Sigmoid colon (tissue), 4 donors: ENCODE measurements around the gene HSD17B11.

Source experiments
- CTCF ChIP-seq, 4 experiments: fragments of 450-650 bp in 3 of 4; fragments of 200-600 bp in 1 of 4; IDR thresholded peaks; one replicate each; pipeline ENCODE4 v1.5.1; 2016 to 2019; ENCODE audit warnings: antibody characterized with exemption in 4 of 4, mild to moderate bottlenecking in 3 of 4, moderate library complexity in 2 of 4
- EP300 ChIP-seq, 4 donors: sonication (generic); formaldehyde crosslinking; IDR thresholded peaks; one replicate each; pipeline ENCODE4 v1.6.1; 2017; ENCODE audit warnings: antibody characterized with exemption in 4 of 4
- POLR2A ChIP-seq, 2 donors: fragments of 450-650 bp; IDR thresholded peaks; one replicate each; pipeline ENCODE4 v1.6.1; 2016; ENCODE audit warnings: antibody characterized with exemption in 2 of 2, mild to moderate bottlenecking in 2 of 2, moderate library complexity in 2 of 2

DNA sequence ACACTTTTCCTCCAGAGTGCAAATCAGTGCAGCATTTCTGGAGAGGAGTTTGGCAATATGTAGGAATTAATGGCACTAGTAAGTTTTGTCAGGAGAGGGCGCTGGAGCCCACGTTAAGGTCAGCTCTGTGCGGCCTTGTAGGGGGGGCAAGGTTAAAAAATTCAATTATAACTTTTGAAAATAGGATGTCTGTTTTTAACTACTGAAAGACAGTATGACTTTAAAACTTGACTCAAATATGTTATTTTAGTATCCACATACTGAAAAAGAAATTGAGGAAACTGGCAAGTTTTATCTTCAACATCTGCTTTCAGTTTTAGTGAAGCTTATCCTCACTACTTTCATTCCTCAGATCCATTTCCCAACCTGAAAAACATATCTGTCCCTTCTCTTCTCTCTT lies 37.4 kb downstream of the HSD17B11 start:
- TF ChIP-seq CTCF (IDR thresholded peaks at IDR 0.05) (peak in 2 of 4 experiments; percentile 23 to 59), EP300 (IDR thresholded peaks at IDR 0.05) (no peak), POLR2A (IDR thresholded peaks at IDR 0.05) (no peak)
